Mammary microvascular endothelial cell (primary cell): ENCODE results near the gene PATE3. TPM values are rescaled to one million over a fixed set of nuclear protein-coding genes. Genes with fewer than 3 reads are reported as not detected.

ENCODE experiments used
- total RNA-seq: library from RNA; depleted of rRNA; stranded (reverse); fragments of >200 nt; gene quantifications from 2 replicates; pipeline ENCODE4 v1.2.3, GENCODE V29; 2015

PATE3 gene
- total RNA-seq: not detected in 2 replicates

DNA sequence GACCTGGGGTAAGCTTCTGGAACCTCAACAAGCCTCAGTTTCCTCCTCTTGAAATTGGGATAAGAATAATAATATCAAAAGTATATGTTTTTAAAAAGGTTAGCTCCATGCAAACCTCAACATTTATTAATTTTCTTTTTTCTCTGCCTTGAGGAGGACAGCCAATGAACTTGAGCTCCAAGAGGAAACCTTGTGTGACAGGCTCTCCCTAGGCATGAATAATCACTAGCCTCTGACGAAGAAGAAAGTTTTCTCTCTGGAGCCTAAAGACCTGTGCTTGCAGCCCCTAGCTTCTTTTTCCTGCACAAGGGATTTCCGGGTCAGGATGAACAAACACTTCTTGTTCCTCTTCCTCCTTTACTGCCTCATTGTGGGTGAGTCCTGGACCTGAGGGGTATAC lies at the start of gene PATE3:
TSS of gene PATE3 (plus strand) at position 301 of the 400 bp plus-strand sequence. CDS start at position 326, 25 bp downstream.

DNA sequence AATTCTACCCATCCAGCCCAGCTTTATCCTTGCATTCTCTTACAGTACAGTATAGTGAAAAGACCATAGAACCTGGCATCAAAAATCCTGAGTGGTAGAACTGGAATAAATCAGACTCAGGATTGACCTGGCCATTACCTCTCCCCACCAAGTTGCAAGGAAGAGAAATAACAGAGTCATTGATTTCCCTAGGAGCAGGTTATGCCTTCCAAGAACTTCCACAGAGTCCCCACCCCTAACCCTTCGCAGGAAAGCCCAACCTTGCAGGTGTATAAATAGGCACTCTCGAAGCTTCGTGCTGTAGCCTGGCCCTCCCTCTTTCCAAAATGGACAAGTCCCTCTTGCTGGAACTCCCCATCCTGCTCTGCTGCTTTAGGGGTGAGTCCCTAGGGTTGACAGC lies 41.9 kb upstream of the PATE3 start, which contains the start of gene PATE1:
TSS of gene PATE1 (plus strand) at position 301 of the 400 bp plus-strand sequence. CDS start at position 327, 26 bp downstream.

DNA sequence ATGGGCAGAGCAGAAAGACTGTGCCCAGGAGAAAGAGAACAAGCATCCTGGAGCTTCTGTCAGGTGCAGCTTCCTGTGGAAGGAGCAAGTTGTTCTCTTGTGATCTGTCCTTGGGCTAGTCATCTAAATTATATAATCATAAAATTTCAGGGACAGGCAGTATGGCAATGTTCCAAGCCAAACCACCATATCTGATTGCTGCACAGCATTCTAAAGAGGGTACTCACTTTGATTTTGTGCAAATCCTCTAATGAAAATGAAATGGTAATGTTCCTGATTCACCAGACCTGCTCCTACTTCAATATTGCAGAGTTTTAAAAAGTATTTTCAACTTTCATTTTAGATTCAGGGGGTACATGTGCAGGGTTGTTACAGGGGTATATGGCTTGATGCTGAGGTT lies 9.2 kb upstream of the PATE3 start, which contains the start of gene PATE2:
TSS of gene PATE2 (minus strand) at position 101 of the 400 bp plus-strand sequence. CDS start at position 46, 55 bp downstream.

GRCh38 chr11:125833016-125833415 lies 45.1 kb downstream of the PATE3 start, which contains the start of gene PATE4:
PATE4 (plus strand) TSS chr11:125833316; CDS start chr11:125833360, 44 bp downstream.

Other genes starting within 250 kb of the PATE3 start
- gene EI24, start 218.7 kb upstream of the PATE3 start, total RNA-seq: 134 and 138 TPM in 2 replicates
- gene STT3A, start 195.3 kb upstream of the PATE3 start, total RNA-seq: 189 and 225 TPM in 2 replicates
- 31.8 and 34.8 TPM in 2 replicates for gene CHEK1, start 163.0 kb upstream of the PATE3 start, total RNA-seq
- not detected in 2 replicates for gene ACRV1, start 107.3 kb upstream of the PATE3 start, total RNA-seq
- gene PATE1, start 41.8 kb upstream of the PATE3 start, total RNA-seq: not detected in 2 replicates
- gene PATE2, start 9.3 kb upstream of the PATE3 start, total RNA-seq: 1.3 TPM in 1 of 2 replicates, not detected in the other
- not detected in 2 replicates for gene PATE4, start 45.2 kb downstream of the PATE3 start, total RNA-seq
- 10.3 and 11.2 TPM in 2 replicates for gene HYLS1, start 99.5 kb downstream of the PATE3 start, total RNA-seq
- gene PUS3, start 115.1 kb downstream of the PATE3 start, total RNA-seq: 7.0 and 9.3 TPM in 2 replicates
- not detected in 2 replicates for gene DDX25, start 116.4 kb downstream of the PATE3 start, total RNA-seq
- gene VSIG10L2, start 157.9 kb downstream of the PATE3 start, total RNA-seq: not detected in 2 replicates